WTC11 (cell line): Measurements from ENCODE around the gene DPY19L3. TPM values are rescaled to one million over a fixed set of nuclear protein-coding genes. Genes with fewer than 3 reads are reported as not detected.

Source experiments
- ATAC-seq: fragments of 200-7000 bp; cut with Tn5 transposase; 2 replicates; pipeline ENCODE4 v1.10.0; 2021; ENCODE audit warnings: mild to moderate bottlenecking, moderate library complexity
- CTCF ChIA-PET: fragments of 300-600 bp; sonication (Branson Sonifier 250); formaldehyde crosslinking; loops from one replicate; lab custom pipeline; 2021; ENCODE audit warnings: antibody characterized with exemption; lab: Charles Lee
- POLR2A ChIA-PET: fragments of 350-600 bp; sonication (Branson Sonifier 250); formaldehyde crosslinking; loops from one replicate; lab custom pipeline; 2021; ENCODE audit warnings: antibody characterized with exemption; lab: Charles Lee
- DNase-seq: peaks from one replicate; pipeline ENCODE4 v3.0.0; 2021; ENCODE audit warnings: low spot score
- H3K27ac Mint-ChIP-seq: 2 replicates; pipeline ENCODE4 v1.8.0; 2021; ENCODE audit warnings: mixed read lengths
- H3K27me3 Mint-ChIP-seq: 2 replicates; pipeline ENCODE4 v1.8.0; 2021; ENCODE audit warnings: low read depth, mild to moderate bottlenecking, moderate library complexity, mixed read lengths
- H3K36me3 Mint-ChIP-seq: 2 replicates; pipeline ENCODE4 v1.8.0; 2021; ENCODE audit warnings: mixed read lengths
- H3K4me1 Mint-ChIP-seq: 2 replicates; pipeline ENCODE4 v1.8.0; 2022; ENCODE audit warnings: mixed read lengths
- H3K4me3 Mint-ChIP-seq: 2 replicates; pipeline ENCODE4 v1.8.0; 2021; ENCODE audit warnings: mild to moderate bottlenecking, moderate library complexity, mixed read lengths
- H3K9me3 Mint-ChIP-seq: 2 replicates; pipeline ENCODE4 v1.8.0; 2021; ENCODE audit warnings: mixed read lengths
- ATF1 ChIP-seq: sonication (generic); formaldehyde crosslinking; IDR thresholded peaks from 2 replicates; pipeline ENCODE4 v1.8.1; 2023; ENCODE audit warnings: mild to moderate bottlenecking, moderate library complexity, missing genetic modification reagents
- CREM ChIP-seq: sonication (generic); formaldehyde crosslinking; IDR thresholded peaks from 2 replicates; pipeline ENCODE4 v1.8.1; 2022; ENCODE audit warnings: mild to moderate bottlenecking, missing genetic modification reagents, moderate library complexity
- ELF4 ChIP-seq: sonication (generic); formaldehyde crosslinking; IDR thresholded peaks from 2 replicates; pipeline ENCODE4 v1.8.1; 2022; ENCODE audit warnings: low read depth, mild to moderate bottlenecking, moderate library complexity, missing genetic modification reagents
- GABPB1 ChIP-seq: sonication (generic); formaldehyde crosslinking; IDR thresholded peaks from 2 replicates; pipeline ENCODE4 v1.8.1; 2023; ENCODE audit warnings: mild to moderate bottlenecking, missing genetic modification reagents
- HMGA2 ChIP-seq: fragments of 250-450 bp; sonication (Bioruptor Pico); IDR thresholded peaks from 2 replicates; pipeline ENCODE4 v1.4.0; 2021; ENCODE audit warnings: mild to moderate bottlenecking, moderate library complexity
- JUN ChIP-seq: sonication (generic); formaldehyde crosslinking; IDR thresholded peaks from 2 replicates; pipeline ENCODE4 v1.8.0; 2023; ENCODE audit warnings: mild to moderate bottlenecking, missing genetic modification reagents
- NR1H2 ChIP-seq: sonication (generic); formaldehyde crosslinking; IDR thresholded peaks from 2 replicates; pipeline ENCODE4 v1.9.0; 2021; ENCODE audit warnings: mild to moderate bottlenecking, moderate library complexity, missing genetic modification reagents
- NR2C2 ChIP-seq: sonication (generic); formaldehyde crosslinking; IDR thresholded peaks from 2 replicates; pipeline ENCODE4 v1.8.0; 2022; ENCODE audit warnings: mild to moderate bottlenecking, missing genetic modification reagents
- PRRX2 ChIP-seq: fragments of 250-450 bp; sonication (Bioruptor Pico); IDR thresholded peaks from 2 replicates; pipeline ENCODE4 v1.8.0; 2021; ENCODE audit warnings: mild to moderate bottlenecking
- RELA ChIP-seq: sonication (generic); formaldehyde crosslinking; IDR thresholded peaks from 2 replicates; pipeline ENCODE4 v1.8.1; 2022; ENCODE audit warnings: missing genetic modification reagents, mild to moderate bottlenecking, borderline replicate concordance
- RORB ChIP-seq: fragments of 250-450 bp; sonication (Bioruptor Pico); IDR thresholded peaks from 2 replicates; pipeline ENCODE4 v1.9.0; 2021; ENCODE audit warnings: mild to moderate bottlenecking
- SMAD4 ChIP-seq: sonication (generic); formaldehyde crosslinking; IDR thresholded peaks from 2 replicates; pipeline ENCODE4 v1.8.0; 2022; ENCODE audit warnings: mild to moderate bottlenecking, missing genetic modification reagents
- TEAD1 ChIP-seq: sonication (generic); formaldehyde crosslinking; IDR thresholded peaks from 2 replicates; pipeline ENCODE4 v1.8.0; 2022; ENCODE audit warnings: mild to moderate bottlenecking, missing genetic modification reagents
- TP53 ChIP-seq: sonication (generic); formaldehyde crosslinking; IDR thresholded peaks from 2 replicates; pipeline ENCODE4 v1.8.1; 2023; ENCODE audit warnings: mild to moderate bottlenecking, missing genetic modification reagents
- ZBTB21 ChIP-seq: sonication (generic); formaldehyde crosslinking; IDR thresholded peaks from 2 replicates; pipeline ENCODE4 v1.8.1; 2023; ENCODE audit warnings: mild to moderate bottlenecking, missing genetic modification reagents, borderline replicate concordance
- ZNF121 ChIP-seq: sonication (generic); formaldehyde crosslinking; IDR thresholded peaks from 2 replicates; pipeline ENCODE4 v1.8.0; 2023; ENCODE audit warnings: missing genetic modification reagents
- ZNF263 ChIP-seq: sonication (generic); formaldehyde crosslinking; IDR thresholded peaks from 2 replicates; pipeline ENCODE4 v1.8.1; 2022; ENCODE audit warnings: low read depth, mild to moderate bottlenecking, moderate library complexity, missing genetic modification reagents
- total RNA-seq: library from RNA; stranded (reverse); gene quantifications from 3 replicates; pipeline ENCODE4 v1.2.3, GENCODE V29; 2021
- TF ChIP-seq, protein P1 (sequence below): sonication (generic); formaldehyde crosslinking; IDR thresholded peaks from 2 replicates; pipeline ENCODE4 v1.8.0; 2022; ENCODE audit warnings: mild to moderate bottlenecking, missing genetic modification reagents
- TF ChIP-seq, protein P2 (sequence below): sonication (generic); formaldehyde crosslinking; IDR thresholded peaks from 2 replicates; pipeline ENCODE4 v1.8.1; 2023; ENCODE audit warnings: mild to moderate bottlenecking, missing genetic modification reagents
- TF ChIP-seq, protein P3 (sequence below): fragments of 200-600 bp; IDR thresholded peaks from 2 replicates; pipeline ENCODE4 v1.8.0; 2022; ENCODE audit warnings: antibody characterized with exemption
- TF ChIP-seq, protein P4 (sequence below): fragments of 250-450 bp; sonication (Bioruptor Pico); IDR thresholded peaks from 2 replicates; pipeline ENCODE4 v1.9.0; 2021; ENCODE audit warnings: mild to moderate bottlenecking, borderline replicate concordance
- TF ChIP-seq, protein P5 (sequence below): sonication (generic); formaldehyde crosslinking; IDR thresholded peaks from 2 replicates; pipeline ENCODE4 v1.8.0; 2022; ENCODE audit warnings: mild to moderate bottlenecking, missing genetic modification reagents
- TF ChIP-seq, protein P6 (sequence below): sonication (generic); formaldehyde crosslinking; conservative IDR thresholded peaks from 2 replicates; pipeline ENCODE4 v1.8.1; 2022; ENCODE audit warnings: mild to moderate bottlenecking, missing genetic modification reagents
- TF ChIP-seq, protein P7 (sequence below): sonication (generic); formaldehyde crosslinking; IDR thresholded peaks from 2 replicates; pipeline ENCODE4 v1.8.1; 2023; ENCODE audit warnings: mild to moderate bottlenecking, missing genetic modification reagents

DPY19L3 gene
- total RNA-seq, 1 experiment from 2014 or later: 73.2 TPM

DNA sequence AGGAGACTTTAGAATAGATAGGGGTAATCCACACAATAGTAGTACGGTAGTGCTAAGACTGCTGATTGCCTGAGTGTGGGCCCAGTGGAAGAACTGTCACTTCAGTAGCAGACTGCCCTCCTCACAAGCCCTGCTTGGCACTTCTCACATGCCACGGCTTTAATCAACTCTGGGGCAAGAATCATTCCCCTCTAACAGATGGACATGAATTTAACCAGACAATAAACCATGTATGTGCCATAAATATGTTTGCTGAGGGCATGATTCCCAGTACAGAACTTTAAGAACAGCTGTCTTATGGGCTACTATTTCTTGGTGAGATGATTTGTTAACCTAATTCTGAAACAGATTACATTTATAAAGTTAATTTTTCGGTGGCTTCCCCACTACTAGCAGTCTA, 22.0 kb downstream of the DPY19L3 start:
- TF ChIP-seq GABPB1 (CRISPR knock-in tag) (no peak), ZNF263 (CRISPR knock-in tag) (no peak), TP53 (CRISPR knock-in tag) (no peak), RORB (CRISPR knock-in tag) (no peak)
- TF ChIP-seq, protein P1, sequence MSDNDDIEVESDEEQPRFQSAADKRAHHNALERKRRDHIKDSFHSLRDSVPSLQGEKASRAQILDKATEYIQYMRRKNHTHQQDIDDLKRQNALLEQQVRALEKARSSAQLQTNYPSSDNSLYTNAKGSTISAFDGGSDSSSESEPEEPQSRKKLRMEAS (CRISPR knock-in tag): no peak
- DNase-seq (no peak), ATAC-seq (no peak)
- CTCF ChIA-PET: no interaction called here
- Mint-ChIP-seq H3K27ac (peak overlapping the region; percentile 58), H3K4me3 (no peak overlapping the region), H3K4me1 (0 out of 2 replicates have a peak, but pooled peaks cover 3% of the 10 kb centered on the region), H3K36me3 (peaks cover 26% of the 10 kb centered on the region), H3K9me3 (no peaks in the 10 kb centered on the region), H3K27me3 (no peaks in the 10 kb centered on the region)
- POLR2A ChIA-PET: no interaction called here

DNA sequence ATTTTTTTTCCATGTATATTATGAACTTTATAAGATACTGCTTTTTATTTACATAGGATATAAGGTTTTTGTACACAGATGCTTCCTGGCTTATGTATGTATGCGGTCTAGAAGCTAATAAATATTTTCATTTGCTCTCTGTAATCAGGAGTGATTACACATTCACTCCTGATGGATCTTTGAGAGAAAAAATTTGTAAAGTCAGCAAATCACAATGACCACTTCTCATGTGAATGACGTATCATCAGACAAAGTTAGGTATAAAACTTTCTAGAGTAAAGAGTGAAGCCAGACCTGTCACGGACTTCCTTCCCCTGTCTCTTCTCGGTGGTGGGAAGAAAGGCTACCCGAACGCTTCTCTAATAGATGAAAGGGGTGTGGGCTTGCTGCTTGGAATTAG, 31.1 kb downstream of the DPY19L3 start:
- H3K27ac Mint-ChIP-seq: no peak overlapping the region
- TF ChIP-seq SMAD4 (no peak), CREM (CRISPR knock-in tag) (no peak), TEAD1 (CRISPR knock-in tag) (no peak), ZBTB21 (CRISPR knock-in tag) (no peak), JUN (CRISPR knock-in tag) (no peak), HMGA2 (no peak)
- TF ChIP-seq, protein P2, sequence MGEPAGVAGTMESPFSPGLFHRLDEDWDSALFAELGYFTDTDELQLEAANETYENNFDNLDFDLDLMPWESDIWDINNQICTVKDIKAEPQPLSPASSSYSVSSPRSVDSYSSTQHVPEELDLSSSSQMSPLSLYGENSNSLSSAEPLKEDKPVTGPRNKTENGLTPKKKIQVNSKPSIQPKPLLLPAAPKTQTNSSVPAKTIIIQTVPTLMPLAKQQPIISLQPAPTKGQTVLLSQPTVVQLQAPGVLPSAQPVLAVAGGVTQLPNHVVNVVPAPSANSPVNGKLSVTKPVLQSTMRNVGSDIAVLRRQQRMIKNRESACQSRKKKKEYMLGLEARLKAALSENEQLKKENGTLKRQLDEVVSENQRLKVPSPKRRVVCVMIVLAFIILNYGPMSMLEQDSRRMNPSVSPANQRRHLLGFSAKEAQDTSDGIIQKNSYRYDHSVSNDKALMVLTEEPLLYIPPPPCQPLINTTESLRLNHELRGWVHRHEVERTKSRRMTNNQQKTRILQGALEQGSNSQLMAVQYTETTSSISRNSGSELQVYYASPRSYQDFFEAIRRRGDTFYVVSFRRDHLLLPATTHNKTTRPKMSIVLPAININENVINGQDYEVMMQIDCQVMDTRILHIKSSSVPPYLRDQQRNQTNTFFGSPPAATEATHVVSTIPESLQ (CRISPR knock-in tag): no peak
- TF ChIP-seq, protein P3, sequence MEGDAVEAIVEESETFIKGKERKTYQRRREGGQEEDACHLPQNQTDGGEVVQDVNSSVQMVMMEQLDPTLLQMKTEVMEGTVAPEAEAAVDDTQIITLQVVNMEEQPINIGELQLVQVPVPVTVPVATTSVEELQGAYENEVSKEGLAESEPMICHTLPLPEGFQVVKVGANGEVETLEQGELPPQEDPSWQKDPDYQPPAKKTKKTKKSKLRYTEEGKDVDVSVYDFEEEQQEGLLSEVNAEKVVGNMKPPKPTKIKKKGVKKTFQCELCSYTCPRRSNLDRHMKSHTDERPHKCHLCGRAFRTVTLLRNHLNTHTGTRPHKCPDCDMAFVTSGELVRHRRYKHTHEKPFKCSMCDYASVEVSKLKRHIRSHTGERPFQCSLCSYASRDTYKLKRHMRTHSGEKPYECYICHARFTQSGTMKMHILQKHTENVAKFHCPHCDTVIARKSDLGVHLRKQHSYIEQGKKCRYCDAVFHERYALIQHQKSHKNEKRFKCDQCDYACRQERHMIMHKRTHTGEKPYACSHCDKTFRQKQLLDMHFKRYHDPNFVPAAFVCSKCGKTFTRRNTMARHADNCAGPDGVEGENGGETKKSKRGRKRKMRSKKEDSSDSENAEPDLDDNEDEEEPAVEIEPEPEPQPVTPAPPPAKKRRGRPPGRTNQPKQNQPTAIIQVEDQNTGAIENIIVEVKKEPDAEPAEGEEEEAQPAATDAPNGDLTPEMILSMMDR: no peak
- TF ChIP-seq, protein P4, sequence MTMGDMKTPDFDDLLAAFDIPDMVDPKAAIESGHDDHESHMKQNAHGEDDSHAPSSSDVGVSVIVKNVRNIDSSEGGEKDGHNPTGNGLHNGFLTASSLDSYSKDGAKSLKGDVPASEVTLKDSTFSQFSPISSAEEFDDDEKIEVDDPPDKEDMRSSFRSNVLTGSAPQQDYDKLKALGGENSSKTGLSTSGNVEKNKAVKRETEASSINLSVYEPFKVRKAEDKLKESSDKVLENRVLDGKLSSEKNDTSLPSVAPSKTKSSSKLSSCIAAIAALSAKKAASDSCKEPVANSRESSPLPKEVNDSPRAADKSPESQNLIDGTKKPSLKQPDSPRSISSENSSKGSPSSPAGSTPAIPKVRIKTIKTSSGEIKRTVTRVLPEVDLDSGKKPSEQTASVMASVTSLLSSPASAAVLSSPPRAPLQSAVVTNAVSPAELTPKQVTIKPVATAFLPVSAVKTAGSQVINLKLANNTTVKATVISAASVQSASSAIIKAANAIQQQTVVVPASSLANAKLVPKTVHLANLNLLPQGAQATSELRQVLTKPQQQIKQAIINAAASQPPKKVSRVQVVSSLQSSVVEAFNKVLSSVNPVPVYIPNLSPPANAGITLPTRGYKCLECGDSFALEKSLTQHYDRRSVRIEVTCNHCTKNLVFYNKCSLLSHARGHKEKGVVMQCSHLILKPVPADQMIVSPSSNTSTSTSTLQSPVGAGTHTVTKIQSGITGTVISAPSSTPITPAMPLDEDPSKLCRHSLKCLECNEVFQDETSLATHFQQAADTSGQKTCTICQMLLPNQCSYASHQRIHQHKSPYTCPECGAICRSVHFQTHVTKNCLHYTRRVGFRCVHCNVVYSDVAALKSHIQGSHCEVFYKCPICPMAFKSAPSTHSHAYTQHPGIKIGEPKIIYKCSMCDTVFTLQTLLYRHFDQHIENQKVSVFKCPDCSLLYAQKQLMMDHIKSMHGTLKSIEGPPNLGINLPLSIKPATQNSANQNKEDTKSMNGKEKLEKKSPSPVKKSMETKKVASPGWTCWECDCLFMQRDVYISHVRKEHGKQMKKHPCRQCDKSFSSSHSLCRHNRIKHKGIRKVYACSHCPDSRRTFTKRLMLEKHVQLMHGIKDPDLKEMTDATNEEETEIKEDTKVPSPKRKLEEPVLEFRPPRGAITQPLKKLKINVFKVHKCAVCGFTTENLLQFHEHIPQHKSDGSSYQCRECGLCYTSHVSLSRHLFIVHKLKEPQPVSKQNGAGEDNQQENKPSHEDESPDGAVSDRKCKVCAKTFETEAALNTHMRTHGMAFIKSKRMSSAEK (CRISPR knock-in tag): no peak
- ATAC-seq: no peak
- no peak overlapping the region for H3K4me3 Mint-ChIP-seq
- peaks cover 26% of the 10 kb centered on the region; the same call in 1 of the 2 replicates for H3K36me3 Mint-ChIP-seq
- DNase-seq: no peak
- ChIA-PET CTCF (no interaction called here), POLR2A (no interaction called here)
- H3K9me3 Mint-ChIP-seq: no peaks in the 10 kb centered on the region
- H3K4me1 Mint-ChIP-seq: no peaks in the 10 kb centered on the region
- H3K27me3 Mint-ChIP-seq: no peaks in the 10 kb centered on the region

- ATAC-seq (no peak), DNase-seq (no peak)
- Mint-ChIP-seq H3K4me1 (no peaks in the 10 kb centered on the region), H3K36me3 (peaks cover 29% of the 10 kb centered on the region; the same call in 1 of the 2 replicates), H3K4me3 (no peak overlapping the region), H3K27me3 (no peaks in the 10 kb centered on the region), H3K27ac (no peak overlapping the region), H3K9me3 (no peaks in the 10 kb centered on the region)
- POLR2A ChIA-PET: no interaction called here
- CTCF ChIA-PET: no interaction called here
- TF ChIP-seq, protein P5, sequence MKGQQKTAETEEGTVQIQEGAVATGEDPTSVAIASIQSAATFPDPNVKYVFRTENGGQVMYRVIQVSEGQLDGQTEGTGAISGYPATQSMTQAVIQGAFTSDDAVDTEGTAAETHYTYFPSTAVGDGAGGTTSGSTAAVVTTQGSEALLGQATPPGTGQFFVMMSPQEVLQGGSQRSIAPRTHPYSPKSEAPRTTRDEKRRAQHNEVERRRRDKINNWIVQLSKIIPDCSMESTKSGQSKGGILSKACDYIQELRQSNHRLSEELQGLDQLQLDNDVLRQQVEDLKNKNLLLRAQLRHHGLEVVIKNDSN (CRISPR knock-in tag): no peak
- TF ChIP-seq ZNF121 (CRISPR knock-in tag): no peak
- TF ChIP-seq, protein P6, sequence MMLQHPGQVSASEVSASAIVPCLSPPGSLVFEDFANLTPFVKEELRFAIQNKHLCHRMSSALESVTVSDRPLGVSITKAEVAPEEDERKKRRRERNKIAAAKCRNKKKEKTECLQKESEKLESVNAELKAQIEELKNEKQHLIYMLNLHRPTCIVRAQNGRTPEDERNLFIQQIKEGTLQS (CRISPR knock-in tag): no peak
- TF ChIP-seq, protein P7, sequence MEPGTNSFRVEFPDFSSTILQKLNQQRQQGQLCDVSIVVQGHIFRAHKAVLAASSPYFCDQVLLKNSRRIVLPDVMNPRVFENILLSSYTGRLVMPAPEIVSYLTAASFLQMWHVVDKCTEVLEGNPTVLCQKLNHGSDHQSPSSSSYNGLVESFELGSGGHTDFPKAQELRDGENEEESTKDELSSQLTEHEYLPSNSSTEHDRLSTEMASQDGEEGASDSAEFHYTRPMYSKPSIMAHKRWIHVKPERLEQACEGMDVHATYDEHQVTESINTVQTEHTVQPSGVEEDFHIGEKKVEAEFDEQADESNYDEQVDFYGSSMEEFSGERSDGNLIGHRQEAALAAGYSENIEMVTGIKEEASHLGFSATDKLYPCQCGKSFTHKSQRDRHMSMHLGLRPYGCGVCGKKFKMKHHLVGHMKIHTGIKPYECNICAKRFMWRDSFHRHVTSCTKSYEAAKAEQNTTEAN (CRISPR knock-in tag): no peak
- TF ChIP-seq NR2C2 (CRISPR knock-in tag): no peak
- TF ChIP-seq NR1H2: no peak
- no peak for TF ChIP-seq ELF4
- no peak for TF ChIP-seq PRRX2 (CRISPR knock-in tag)
- TF ChIP-seq ATF1 (CRISPR knock-in tag): no peak
- no peak for TF ChIP-seq RELA (CRISPR knock-in tag)
Measured at GRCh38 chr19:32437096-32437495, 31.5 kb downstream of the DPY19L3 start.
